GM19452 (cell line): ENCODE data around the gene LILRA1.
"Not testable (repeated sequence)": the region's sequence is repeated elsewhere in the genome, so short reads cannot be mapped to it uniquely, and the experiment has no call there.

ENCODE experiments used
- ATAC-seq: cut with Tn5 transposase; IDR thresholded peaks from one replicate; pipeline ENCODE4 v1.9.1; 2021; ENCODE audit not compliant: unreplicated experiment

Gene LILRA1

GRCh38 chr19:54576411-54576976 is 16.9 kb upstream of the LILRA1 start:
- no peak for ATAC-seq

- no peak for ATAC-seq
These were observed 16.1 kb upstream of the LILRA1 start for GRCh38 chr19:54577334-54577733.

- ATAC-seq, result not testable (repeated sequence)
These were observed 15.2 kb upstream of the LILRA1 start for GRCh38 chr19:54578268-54578667.

- ATAC-seq, result no peak
These were observed 7.0 kb upstream of the LILRA1 start for GRCh38 chr19:54586397-54586796.

- ATAC-seq, result no peak
These were observed 6.4 kb upstream of the LILRA1 start for GRCh38 chr19:54587026-54587425.

- not testable (repeated sequence) for ATAC-seq
These were observed 647 bp downstream of the LILRA1 start for GRCh38 chr19:54593931-54594626.

- no peak for ATAC-seq
These were observed 1.3 kb downstream of the LILRA1 start for GRCh38 chr19:54594737-54595136.

GRCh38 chr19:54595680-54596436 is 2.4 kb downstream of the LILRA1 start:
- not testable (repeated sequence) for ATAC-seq

- ATAC-seq, result no peak
These were observed 6.8 kb downstream of the LILRA1 start for GRCh38 chr19:54600212-54600611.

- ATAC-seq, result no peak
These were observed 12.8 kb downstream of the LILRA1 start for GRCh38 chr19:54606230-54606629.

GRCh38 chr19:54606891-54607784 is 13.7 kb downstream of the LILRA1 start:
- ATAC-seq, result peak; percentile 61

GRCh38 chr19:54607785-54608150 is 14.3 kb downstream of the LILRA1 start:
- ATAC-seq, result no peak

- ATAC-seq, result no peak
These were observed 14.8 kb downstream of the LILRA1 start for GRCh38 chr19:54608205-54608604.

GRCh38 chr19:54608792-54609191 is 15.4 kb downstream of the LILRA1 start:
- ATAC-seq, result no peak

GRCh38 chr19:54609356-54609791 is 15.9 kb downstream of the LILRA1 start:
- ATAC-seq, result no peak

- no peak for ATAC-seq
These were observed 19.0 kb downstream of the LILRA1 start for GRCh38 chr19:54612428-54612827.

- ATAC-seq, result no peak
These were observed 21.3 kb downstream of the LILRA1 start for GRCh38 chr19:54614726-54615125.

GRCh38 chr19:54616057-54616456 is 22.6 kb downstream of the LILRA1 start:
- ATAC-seq, result no peak

- ATAC-seq, result peak; percentile 80
These were observed 23.6 kb downstream of the LILRA1 start for GRCh38 chr19:54616821-54617560.

GRCh38 chr19:54620464-54620863 is 27.0 kb downstream of the LILRA1 start:
- no peak for ATAC-seq
